NCI-H524 treated with DMSO at 0.1 percent for 48 hours (cell line): ENCODE measurements around the gene FASN.

Experiments used
- DNase-seq: peaks from one replicate; lab custom pipeline; 2025; lab: John Stamatoyannopoulos, UW

Gene FASN

DNA sequence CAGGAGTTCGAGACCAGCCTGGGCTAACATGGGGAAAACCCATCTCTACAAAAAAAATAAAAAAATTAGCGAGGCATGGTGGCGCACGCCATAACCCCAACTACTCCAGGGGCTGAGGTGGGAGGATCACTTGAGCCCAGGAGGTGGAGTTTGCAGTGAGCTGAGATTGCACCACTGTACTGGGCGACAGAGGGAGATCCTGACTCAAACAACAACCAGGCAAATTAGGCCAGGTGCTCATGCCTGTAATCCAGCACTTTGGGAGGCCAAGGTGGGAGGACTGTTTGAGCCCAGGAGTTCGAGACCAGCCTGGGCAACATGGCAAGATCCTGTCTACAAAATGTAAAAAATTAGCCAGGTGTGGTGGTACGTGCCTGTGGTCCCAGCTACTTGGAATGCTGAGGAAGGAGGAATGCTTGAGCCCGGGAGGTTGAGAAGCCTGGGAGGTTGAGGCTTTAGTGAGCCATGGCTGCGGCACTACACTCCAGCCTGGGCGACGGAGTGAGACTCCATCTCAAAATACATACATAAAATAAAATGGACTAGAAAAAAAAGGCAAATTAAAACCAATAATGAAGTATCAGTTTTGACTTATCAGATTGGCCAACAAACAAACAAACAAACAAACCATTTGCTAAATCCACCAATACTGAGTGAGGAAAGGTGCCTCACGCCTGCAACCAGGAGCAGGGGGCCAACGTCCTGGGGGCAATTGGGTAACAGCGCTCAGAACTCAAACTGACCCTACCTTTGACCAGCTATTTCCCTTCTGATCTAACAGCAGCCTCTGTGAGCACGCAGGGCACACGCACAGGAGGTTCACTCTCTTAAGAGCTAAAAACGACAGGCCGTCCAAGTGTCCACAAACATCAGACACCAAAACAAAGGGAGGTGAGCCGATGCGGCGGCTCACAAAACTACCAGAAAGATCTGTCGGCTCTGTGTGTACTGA is 19.4 kb upstream of the FASN start:
- DNase-seq: no peak

DNA sequence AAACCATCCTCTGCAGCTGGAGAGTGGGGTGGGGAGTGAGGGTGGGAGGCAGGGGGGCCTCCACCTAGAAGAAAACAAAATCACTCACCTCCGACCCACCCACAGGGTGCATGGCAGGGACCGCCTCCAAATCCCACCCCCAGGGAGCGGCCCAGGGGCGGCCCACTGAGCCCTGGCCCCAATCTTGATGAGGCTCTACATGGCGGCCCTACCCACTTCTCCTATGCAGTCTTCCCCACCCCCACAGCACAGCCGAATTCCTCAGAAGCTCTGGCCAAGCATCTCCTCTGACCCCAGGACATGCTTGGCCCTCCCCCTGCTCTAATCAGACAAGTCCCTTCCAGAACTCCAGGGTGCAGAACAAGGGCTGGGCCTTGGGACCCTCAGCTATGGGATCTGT is 18.2 kb upstream of the FASN start:
- no peak for DNase-seq

- no peak for DNase-seq
Measured at GRCh38 chr17:82114872-82115271, 16.8 kb upstream of the FASN start.

DNA sequence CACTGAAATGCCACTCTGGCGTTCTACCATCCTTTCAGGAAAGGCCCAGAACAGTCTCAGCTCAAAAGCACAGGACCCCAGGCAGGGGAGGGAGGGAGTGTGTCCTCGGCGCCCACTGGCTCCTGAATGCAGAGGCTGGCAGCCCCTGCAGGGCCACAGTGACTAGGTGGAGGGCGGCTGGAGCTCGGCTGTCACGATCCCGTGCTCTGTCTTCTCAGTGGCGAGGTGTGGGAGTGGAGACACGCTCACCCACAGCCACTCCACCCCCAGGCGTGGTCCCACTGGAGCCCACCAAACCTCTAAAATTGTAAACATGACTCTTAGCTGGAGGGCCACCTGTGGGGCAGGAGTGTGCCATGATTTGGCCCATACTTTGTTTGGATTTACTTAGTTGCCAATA is 16.4 kb upstream of the FASN start:
- no peak for DNase-seq

- no peak for DNase-seq
Measured at GRCh38 chr17:82113941-82114340, 15.9 kb upstream of the FASN start.

DNA sequence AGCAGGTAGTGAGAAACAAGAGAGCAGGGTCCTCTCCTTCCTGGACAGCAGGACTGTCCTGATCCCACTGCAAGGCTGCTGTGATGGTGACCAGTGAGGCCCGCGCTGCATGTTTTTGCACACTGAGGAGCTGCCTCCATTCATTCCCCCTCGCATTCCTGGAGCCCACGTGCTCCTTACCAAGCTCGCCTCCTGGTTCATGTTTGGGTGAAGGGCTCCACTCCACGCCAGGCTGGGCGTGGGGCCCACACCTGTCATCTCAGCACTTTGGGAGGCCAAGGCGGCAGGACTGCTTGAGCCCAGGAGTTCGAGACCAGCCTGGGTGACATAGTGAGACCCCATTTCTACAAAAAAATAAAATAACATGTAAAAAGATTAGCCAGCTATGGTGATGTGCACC is 15.4 kb upstream of the FASN start:
- no peak for DNase-seq

GRCh38 chr17:82112914-82113311 is 14.9 kb upstream of the FASN start:
- DNase-seq: no peak

- DNase-seq: no peak
Measured at GRCh38 chr17:82112181-82112913, 14.3 kb upstream of the FASN start.

- DNase-seq: no peak
Measured at GRCh38 chr17:82110298-82110697, 12.3 kb upstream of the FASN start.

DNA sequence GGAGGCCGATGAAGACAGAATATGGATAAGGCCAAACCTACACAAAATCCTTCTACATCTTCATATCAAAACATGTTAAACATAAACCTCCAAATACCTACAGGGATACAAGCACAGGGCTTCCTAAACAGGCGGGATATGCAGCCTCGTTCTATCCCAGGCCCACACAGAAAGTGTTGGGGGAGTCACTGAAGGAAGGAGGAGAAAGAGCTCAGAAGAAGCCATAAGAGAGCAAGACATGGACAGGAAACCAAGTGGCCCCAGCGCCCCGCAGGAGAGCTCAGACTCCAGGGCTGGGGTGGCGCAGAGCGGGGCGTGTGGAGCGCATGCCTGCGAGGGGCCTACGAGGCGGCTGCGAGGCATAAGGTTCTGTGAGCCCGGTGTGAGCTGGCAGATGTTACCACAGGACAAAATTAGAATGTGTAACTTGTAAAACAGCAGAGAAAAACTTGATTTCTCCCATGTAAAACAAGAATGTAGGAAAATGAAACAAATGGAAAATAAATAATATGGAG is 11.0 kb upstream of the FASN start:
- no peak for DNase-seq

DNA sequence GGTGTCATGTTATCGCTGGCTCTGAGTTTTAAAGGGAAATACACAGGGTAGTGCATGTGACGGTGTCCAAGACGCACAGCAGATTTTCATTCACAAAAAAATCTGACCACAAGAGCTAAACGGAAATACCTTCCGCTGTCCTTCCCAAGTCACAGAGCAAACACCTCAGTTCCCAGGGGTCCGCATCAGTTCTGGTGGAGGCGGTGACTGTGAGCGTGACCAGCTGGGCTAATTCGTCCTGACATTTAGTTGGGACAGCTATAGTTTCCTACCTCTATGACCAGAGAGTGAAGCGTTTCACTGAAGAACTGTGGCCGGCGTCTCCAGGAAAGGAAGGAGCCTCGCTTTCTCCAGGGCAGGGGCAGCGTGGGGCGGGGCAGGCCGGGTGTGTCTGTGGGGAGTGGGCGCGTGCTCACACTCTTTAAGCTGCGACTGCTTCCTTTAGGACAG is 10.5 kb upstream of the FASN start:
- DNase-seq: no peak

GRCh38 chr17:82108038-82108437 is 10.0 kb upstream of the FASN start:
- no peak for DNase-seq

DNA sequence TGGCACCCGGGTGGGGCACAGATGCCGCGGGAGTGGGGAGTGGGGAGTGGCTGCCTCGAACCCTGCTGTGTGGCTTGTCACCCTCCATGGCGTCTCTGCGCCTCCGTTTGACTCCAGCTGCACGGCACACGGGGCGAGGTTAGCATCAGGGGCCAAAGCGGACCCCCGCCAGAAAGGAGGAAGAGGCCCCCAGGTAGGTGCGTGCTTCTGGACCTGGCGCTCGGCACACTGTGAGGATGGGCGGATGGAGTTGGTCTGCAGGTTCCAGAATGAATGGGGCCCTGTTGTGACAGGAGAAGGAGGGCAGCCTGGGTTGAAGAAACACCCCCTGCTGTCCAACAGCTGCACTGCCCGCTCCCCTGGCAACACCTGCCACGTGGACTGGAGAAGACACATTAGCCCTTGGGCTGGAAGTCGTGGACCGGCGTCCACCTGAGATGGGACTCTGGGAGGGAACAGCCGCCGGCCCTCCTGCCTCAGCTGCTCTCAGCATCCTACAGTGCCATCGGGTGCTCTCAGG is 9.4 kb upstream of the FASN start:
- peak; percentile 16 for DNase-seq

GRCh38 chr17:82106688-82107305 is 8.8 kb upstream of the FASN start:
- DNase-seq: no peak

GRCh38 chr17:82105882-82106687 is 8.0 kb upstream of the FASN start:
- peak; percentile 49 for DNase-seq

GRCh38 chr17:82105417-82105881 is 7.4 kb upstream of the FASN start:
- no peak for DNase-seq

DNA sequence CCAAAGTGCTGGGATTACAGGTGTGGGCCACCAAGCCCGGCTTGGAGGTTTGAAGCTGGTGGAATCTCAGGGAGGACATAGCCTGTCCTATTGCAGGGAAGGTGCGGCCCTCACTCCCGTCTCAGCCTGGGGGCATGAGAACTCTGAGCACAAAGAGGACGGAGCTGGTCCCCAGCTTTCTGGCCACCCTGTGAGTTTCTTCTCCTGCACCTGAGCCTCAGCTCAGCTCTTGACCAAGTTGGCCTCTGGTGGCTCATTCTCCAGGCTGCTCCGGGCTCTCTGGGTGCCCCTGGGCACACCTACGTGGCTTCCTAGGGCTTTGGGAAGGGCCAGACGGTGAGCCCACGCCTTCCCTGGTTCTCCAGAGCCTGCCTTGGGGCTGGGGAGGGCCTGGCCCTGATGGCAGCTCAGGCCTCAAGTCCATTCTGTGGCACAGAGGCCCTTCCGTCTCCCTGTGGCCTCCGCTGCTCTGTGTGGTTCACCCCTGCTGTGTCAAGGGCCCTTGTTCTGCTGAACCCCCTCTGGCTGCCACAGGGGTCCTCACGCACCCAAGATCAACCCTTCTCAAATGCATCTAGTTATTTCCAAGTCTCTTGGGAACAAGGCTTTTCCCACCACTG is 6.9 kb upstream of the FASN start:
- no peak for DNase-seq

DNA sequence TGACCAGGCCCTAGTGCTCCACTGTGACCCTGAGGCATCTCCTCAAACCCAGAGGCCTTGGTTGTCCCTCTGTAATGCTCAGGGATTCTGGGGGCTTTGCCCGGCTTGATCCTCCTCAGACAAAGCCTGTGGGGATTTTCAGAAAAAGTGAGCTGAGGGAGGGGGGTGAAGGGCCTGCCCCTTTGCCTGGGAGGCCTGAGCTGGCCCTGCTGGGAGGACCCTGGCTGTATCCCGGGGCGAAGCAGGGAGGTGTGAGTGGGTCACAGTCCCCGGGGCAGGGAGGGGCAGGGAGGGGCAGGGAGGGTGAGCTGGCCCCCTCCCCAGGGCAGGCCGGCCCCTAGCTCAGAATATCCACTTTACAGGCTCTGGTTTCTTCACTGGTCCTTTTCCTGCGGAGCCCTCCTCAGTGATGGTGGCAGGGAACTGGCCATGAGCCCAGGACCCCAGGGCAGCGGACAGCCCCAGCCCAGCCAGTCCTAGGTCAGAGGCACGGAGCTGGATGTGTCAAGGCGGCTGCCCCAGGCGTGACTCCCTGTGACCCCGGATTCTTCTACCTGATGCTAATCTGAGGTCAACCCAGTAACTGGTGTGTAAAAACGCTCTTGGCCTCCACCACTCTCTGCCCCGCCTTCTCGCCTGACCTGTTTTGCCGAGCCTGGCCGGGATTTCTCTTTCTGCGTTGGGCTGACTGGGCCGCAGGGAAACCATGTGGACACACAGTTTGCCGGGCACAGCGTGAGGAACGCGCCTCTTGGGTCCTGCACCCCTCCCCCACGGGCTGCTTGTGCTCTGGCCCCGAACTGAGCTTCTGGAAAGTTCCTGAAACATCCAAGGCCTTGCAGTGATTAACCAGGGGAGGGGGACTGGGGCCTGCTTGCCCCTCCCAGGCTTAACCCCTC is 5.8 kb upstream of the FASN start:
- no peak for DNase-seq

DNA sequence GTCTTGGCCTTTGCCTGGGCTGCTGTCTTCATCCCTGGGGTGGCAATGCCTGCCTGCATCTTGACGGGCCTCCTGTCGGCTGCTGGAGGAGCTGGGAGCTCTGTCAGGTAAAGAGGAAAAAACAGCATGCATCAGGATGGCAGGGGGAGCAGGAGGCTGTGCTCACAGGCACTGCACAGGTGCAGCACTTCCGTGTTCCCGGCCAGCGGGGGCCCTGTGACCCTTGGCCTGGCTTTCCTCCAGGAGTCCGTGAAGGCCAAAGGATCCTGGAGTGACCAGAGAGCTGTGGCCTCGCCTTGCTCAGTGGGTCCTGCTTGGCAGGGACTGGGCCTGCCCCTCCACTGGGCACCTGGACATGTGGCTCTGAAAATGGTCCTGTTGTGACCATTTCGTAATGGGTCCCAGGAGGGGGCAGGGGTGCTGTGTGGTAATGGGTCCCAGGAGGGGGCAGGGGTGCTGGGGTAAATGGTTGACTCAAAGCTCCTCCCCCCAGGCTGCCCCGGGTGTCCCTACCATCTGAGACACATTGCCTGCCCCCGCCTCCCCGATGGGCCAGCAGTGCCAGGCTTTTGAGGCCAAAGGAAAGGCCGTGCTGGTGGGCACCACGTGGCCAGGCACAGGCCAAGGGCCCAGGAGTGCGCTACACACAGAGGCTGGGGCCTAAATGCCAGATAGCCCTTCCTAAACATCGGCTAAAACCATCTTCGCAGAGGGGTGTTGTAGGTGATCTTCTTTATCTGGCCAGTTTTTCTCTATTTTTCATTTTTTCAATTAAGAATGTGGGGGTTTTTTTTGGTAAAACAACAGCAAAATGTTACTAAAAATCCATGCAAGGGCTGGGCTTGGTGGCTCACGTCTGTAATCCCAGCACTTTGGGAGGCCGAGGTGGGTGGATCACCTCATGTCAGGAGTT is 4.0 kb upstream of the FASN start:
- no peak for DNase-seq
